ENCODE measurements around the gene PURA.

- no peak for TF ChIP-seq CTCF (IDR thresholded peaks at IDR 0.05)
- no peak for TF ChIP-seq POLR2A (IDR thresholded peaks at IDR 0.05)
Measured at GRCh38 chr5:140113180-140113698, 670 bp upstream of the PURA start.

All from body of pancreas (tissue), 4 donors.